ENCODE measurements around the gene SLC35G4.
"Not testable (repeated sequence)": the region's sequence is repeated elsewhere in the genome, so short reads cannot be mapped to it uniquely, and the experiment has no call there.

Gene SLC35G4

DNA sequence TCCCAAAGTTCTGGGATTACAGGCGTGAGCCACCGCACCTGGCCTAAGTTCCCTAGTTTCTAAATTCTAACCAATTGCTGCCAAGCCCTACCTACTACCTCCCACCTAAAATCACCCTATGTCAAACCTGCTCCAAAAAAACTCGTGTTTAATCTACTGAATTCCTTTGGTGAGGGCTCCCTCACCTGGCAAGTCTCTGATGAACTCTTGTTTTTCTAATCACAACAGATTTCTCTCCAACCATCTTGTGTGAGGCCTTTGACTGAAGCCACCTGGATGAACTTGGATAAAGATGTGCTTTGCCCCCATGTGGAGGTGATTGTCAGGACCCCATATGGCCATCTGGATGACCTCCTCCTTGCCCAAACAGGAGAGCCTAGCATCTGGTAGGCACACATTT lies 17.4 kb upstream of the SLC35G4 start:
- Histone ChIP-seq H3K4me1 (ENCODE audit: control insufficient read depth, low read depth, low read length) (no peaks in the 10 kb centered on the region), H3K79me2 (ENCODE audit: control insufficient read depth, insufficient read depth, low read length) (no peaks in the 10 kb centered on the region), H3K4me2 (ENCODE audit: low read length) (no peak overlapping the region), H2BK15ac (replicated peaks; ENCODE audit: low read depth) (no peak overlapping the region), H3K4ac (ENCODE audit: low read depth, low read length) (no peak overlapping the region), H3K27ac (ENCODE audit: low read depth, low read length) (no peak overlapping the region), H3K27me3 (ENCODE audit: insufficient read depth, low read length, poor library complexity) (no peaks in the 10 kb centered on the region), H4K8ac (ENCODE audit: low read depth, low read length) (no peak overlapping the region), H3K23ac (ENCODE audit: low read length) (no peak overlapping the region), H3K56ac (ENCODE audit: low read length) (no peak overlapping the region), H3K79me1 (ENCODE audit: low read length) (no peaks in the 10 kb centered on the region), H2AK5ac (ENCODE audit: low read length) (no peak overlapping the region), H4K5ac (ENCODE audit: low read length) (no peak overlapping the region), H3K36me3 (ENCODE audit: control insufficient read depth, insufficient read depth, low read length) (no peaks in the 10 kb centered on the region), H3K4me3 (ENCODE audit: low read length) (no peak overlapping the region), H2BK120ac (ENCODE audit: low read depth, low read length) (no peak overlapping the region), H3K18ac (ENCODE audit: low read length) (no peak overlapping the region), H2BK5ac (ENCODE audit: low read length) (no peak overlapping the region), H3K9ac (ENCODE audit: low read length) (no peak overlapping the region)
- peak; percentile 55 for DNase-seq
- WGBS (ENCODE audit: extremely low coverage, insufficient coverage, low lambda C conversion rate), result no CpG with 5 or more reads among the region's 3 CpGs

DNA sequence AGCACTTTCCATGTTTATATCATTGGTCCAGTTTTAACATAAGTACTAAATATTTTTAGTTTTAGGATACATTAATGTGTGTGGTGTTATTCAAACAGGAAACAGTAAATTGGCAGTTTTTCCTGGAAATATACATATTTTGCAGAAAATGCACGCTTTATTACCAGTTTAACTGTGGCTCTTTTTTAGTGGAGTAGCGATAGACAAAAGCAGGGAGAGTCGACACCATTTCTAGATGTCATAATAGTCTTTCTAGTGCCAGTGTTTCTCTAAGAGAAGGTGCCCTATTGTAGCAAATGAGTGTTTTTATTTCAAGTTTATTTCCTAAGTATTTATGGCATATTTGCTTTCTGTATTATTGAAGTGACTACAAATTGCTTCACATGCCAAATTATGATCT lies 9.1 kb upstream of the SLC35G4 start:
- no peak overlapping the region for H4K5ac ChIP-seq (ENCODE audit: low read length)
- no peak overlapping the region for H2BK120ac ChIP-seq (ENCODE audit: low read depth, low read length)
- H3K27me3 ChIP-seq (ENCODE audit: insufficient read depth, low read length, poor library complexity), result no peaks in the 10 kb centered on the region
- H3K79me2 ChIP-seq (ENCODE audit: control insufficient read depth, insufficient read depth, low read length), result no peaks in the 10 kb centered on the region
- H3K4me3 ChIP-seq (ENCODE audit: low read length), result no peak overlapping the region
- H3K4ac ChIP-seq (ENCODE audit: low read depth, low read length), result no peak overlapping the region
- no peak overlapping the region for H2AK5ac ChIP-seq (ENCODE audit: low read length)
- DNase-seq, result no peak
- no peak overlapping the region for H2BK15ac ChIP-seq (replicated peaks; ENCODE audit: low read depth)
- H3K4me2 ChIP-seq (ENCODE audit: low read length), result no peak overlapping the region
- no peak overlapping the region for H3K56ac ChIP-seq (ENCODE audit: low read length)
- no peak overlapping the region for H3K27ac ChIP-seq (ENCODE audit: low read depth, low read length)
- H3K18ac ChIP-seq (ENCODE audit: low read length), result no peak overlapping the region
- H3K9ac ChIP-seq (ENCODE audit: low read length), result no peak overlapping the region
- no peak overlapping the region for H3K23ac ChIP-seq (ENCODE audit: low read length)
- H3K4me1 ChIP-seq (ENCODE audit: control insufficient read depth, low read depth, low read length), result no peaks in the 10 kb centered on the region
- no peaks in the 10 kb centered on the region for H3K79me1 ChIP-seq (ENCODE audit: low read length)
- WGBS (ENCODE audit: extremely low coverage, insufficient coverage, low lambda C conversion rate), result no CpG with 5 or more reads among the region's 3 CpGs
- H2BK5ac ChIP-seq (ENCODE audit: low read length), result no peak overlapping the region
- H3K36me3 ChIP-seq (ENCODE audit: control insufficient read depth, insufficient read depth, low read length), result no peaks in the 10 kb centered on the region
- H4K8ac ChIP-seq (ENCODE audit: low read depth, low read length), result no peak overlapping the region

DNA sequence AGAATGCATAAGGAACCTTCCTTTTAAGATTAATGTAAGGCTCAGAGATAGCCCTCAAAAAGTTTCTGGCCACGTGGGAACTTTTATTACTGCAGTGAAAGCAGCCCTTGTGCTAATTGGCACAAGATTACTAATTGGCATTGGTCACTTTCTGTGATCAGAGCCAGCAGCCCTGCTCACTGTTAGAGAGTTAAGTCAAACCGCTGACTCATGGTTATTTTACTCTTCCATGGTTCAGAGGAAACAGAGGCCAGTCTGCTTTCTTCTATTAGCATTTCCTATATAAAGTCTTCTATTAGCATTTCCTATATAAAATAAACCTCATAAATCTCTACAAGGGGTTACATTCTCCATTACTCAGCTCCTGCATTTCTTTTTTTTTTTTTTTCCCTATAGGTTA lies 1.5 kb upstream of the SLC35G4 start:
- H3K56ac ChIP-seq (ENCODE audit: low read length), result no peak overlapping the region
- H3K4ac ChIP-seq (ENCODE audit: low read depth, low read length), result no peak overlapping the region
- H3K27me3 ChIP-seq (ENCODE audit: insufficient read depth, low read length, poor library complexity), result no peaks in the 10 kb centered on the region
- peak; percentile 11 for DNase-seq
- no peak overlapping the region for H2AK5ac ChIP-seq (ENCODE audit: low read length)
- H3K27ac ChIP-seq (ENCODE audit: low read depth, low read length), result no peak overlapping the region
- no peaks in the 10 kb centered on the region for H3K4me1 ChIP-seq (ENCODE audit: control insufficient read depth, low read depth, low read length)
- no peak overlapping the region for H2BK120ac ChIP-seq (ENCODE audit: low read depth, low read length)
- H3K23ac ChIP-seq (ENCODE audit: low read length), result no peak overlapping the region
- no peak overlapping the region for H4K8ac ChIP-seq (ENCODE audit: low read depth, low read length)
- no peak overlapping the region for H3K4me2 ChIP-seq (ENCODE audit: low read length)
- H3K79me2 ChIP-seq (ENCODE audit: control insufficient read depth, insufficient read depth, low read length), result no peaks in the 10 kb centered on the region
- no peak overlapping the region for H3K9ac ChIP-seq (ENCODE audit: low read length)
- no peak overlapping the region for H4K5ac ChIP-seq (ENCODE audit: low read length)
- H2BK15ac ChIP-seq (replicated peaks; ENCODE audit: low read depth), result no peak overlapping the region
- no CpG with 5 or more reads among the region's 2 CpGs for WGBS (ENCODE audit: extremely low coverage, insufficient coverage, low lambda C conversion rate)
- H3K79me1 ChIP-seq (ENCODE audit: low read length), result no peaks in the 10 kb centered on the region
- H2BK5ac ChIP-seq (ENCODE audit: low read length), result no peak overlapping the region
- no peaks in the 10 kb centered on the region for H3K36me3 ChIP-seq (ENCODE audit: control insufficient read depth, insufficient read depth, low read length)
- H3K18ac ChIP-seq (ENCODE audit: low read length), result peak overlapping the region; percentile 51
- H3K4me3 ChIP-seq (ENCODE audit: low read length), result no peak overlapping the region

DNA sequence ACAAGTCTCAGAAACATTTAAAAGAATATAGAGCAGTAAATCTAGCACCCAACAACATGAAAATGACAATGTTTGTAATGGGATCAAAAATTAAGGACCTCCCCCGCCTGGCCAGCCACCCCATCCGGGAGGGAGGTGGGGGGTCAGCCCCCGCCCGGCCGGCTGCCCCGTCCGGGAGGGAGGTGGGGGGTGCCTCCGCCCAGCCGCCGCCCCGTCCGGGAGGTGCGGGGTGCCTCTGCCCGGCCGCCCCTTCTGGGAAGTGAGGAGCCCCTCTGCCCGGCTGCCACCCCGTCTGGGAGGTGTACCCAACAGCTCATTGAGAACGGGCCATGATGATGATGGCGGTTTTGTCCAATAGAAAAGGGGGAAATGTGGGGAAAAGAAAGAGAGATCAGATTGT lies 778 bp upstream of the SLC35G4 start:
- not testable (repeated sequence) for H3K27me3 ChIP-seq (ENCODE audit: insufficient read depth, low read length, poor library complexity); H3K56ac ChIP-seq (ENCODE audit: low read length); H2AK5ac ChIP-seq (ENCODE audit: low read length); H2BK5ac ChIP-seq (ENCODE audit: low read length); H3K23ac ChIP-seq (ENCODE audit: low read length); H4K8ac ChIP-seq (ENCODE audit: low read depth, low read length); H3K9ac ChIP-seq (ENCODE audit: low read length); H3K4me1 ChIP-seq (ENCODE audit: control insufficient read depth, low read depth, low read length); H3K4me2 ChIP-seq (ENCODE audit: low read length); H3K4ac ChIP-seq (ENCODE audit: low read depth, low read length); H3K36me3 ChIP-seq (ENCODE audit: control insufficient read depth, insufficient read depth, low read length); H3K79me1 ChIP-seq (ENCODE audit: low read length); H3K4me3 ChIP-seq (ENCODE audit: low read length); H3K79me2 ChIP-seq (ENCODE audit: control insufficient read depth, insufficient read depth, low read length); H3K27ac ChIP-seq (ENCODE audit: low read depth, low read length); DNase-seq; H2BK15ac ChIP-seq (replicated peaks; ENCODE audit: low read depth); H4K5ac ChIP-seq (ENCODE audit: low read length); H3K18ac ChIP-seq (ENCODE audit: low read length); H2BK120ac ChIP-seq (ENCODE audit: low read depth, low read length)
- WGBS (ENCODE audit: extremely low coverage, insufficient coverage, low lambda C conversion rate), result no CpG with 5 or more reads among the region's 19 CpGs

DNA sequence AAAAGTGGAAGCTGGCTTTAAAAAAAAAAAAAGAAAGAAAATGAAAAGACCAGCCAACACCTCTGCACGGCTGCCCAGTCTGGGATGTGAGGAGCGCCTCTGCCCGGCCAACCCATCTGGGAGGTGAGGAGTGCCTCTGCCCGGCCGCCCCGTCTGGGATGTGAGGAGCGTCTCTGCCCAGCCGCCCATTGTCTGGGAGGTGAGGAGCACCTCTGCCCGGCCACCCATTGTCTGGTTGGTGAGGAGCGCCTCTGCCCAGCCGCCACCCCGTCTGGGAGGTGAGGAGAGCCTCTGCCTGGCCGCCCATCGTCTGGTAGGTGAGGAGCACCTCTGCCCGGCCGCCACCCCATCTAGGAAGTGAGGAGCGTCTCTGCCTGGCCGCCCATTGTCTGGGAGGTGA lies 3.7 kb downstream of the SLC35G4 start:
- H3K36me3 ChIP-seq (ENCODE audit: control insufficient read depth, insufficient read depth, low read length); H3K79me1 ChIP-seq (ENCODE audit: low read length); H2BK15ac ChIP-seq (replicated peaks; ENCODE audit: low read depth); H3K27me3 ChIP-seq (ENCODE audit: insufficient read depth, low read length, poor library complexity); H3K4me2 ChIP-seq (ENCODE audit: low read length); H4K5ac ChIP-seq (ENCODE audit: low read length); DNase-seq; H3K79me2 ChIP-seq (ENCODE audit: control insufficient read depth, insufficient read depth, low read length); H2BK5ac ChIP-seq (ENCODE audit: low read length); H3K4me1 ChIP-seq (ENCODE audit: control insufficient read depth, low read depth, low read length); H2BK120ac ChIP-seq (ENCODE audit: low read depth, low read length); H2AK5ac ChIP-seq (ENCODE audit: low read length); H3K27ac ChIP-seq (ENCODE audit: low read depth, low read length); H3K4ac ChIP-seq (ENCODE audit: low read depth, low read length); H3K9ac ChIP-seq (ENCODE audit: low read length); H3K23ac ChIP-seq (ENCODE audit: low read length); H3K4me3 ChIP-seq (ENCODE audit: low read length); H3K56ac ChIP-seq (ENCODE audit: low read length); H4K8ac ChIP-seq (ENCODE audit: low read depth, low read length); H3K18ac ChIP-seq (ENCODE audit: low read length): not testable (repeated sequence)
- WGBS (ENCODE audit: extremely low coverage, insufficient coverage, low lambda C conversion rate), result no CpG with 5 or more reads among the region's 18 CpGs

DNA sequence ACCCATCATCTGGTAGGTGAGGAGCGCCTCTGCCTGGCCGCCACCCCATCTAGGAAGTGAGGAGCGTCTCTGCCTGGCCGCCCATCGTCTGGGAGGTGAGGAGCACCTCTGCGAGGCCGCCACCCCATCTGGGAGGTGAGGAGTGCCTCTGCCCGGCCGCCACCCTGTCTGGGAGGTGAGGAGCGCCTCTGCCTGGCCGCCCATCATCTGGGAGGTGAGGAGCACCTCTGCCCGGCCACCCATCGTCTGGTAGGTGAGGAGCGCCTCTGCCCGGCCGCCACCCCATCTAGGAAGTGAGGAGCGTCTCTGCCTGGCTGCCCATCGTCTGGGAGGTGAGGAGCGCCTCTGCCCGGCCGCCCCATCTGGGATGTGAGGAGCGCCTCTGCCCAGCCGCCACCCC lies 4.2 kb downstream of the SLC35G4 start:
- H2AK5ac ChIP-seq (ENCODE audit: low read length); H3K9ac ChIP-seq (ENCODE audit: low read length); H3K4me1 ChIP-seq (ENCODE audit: control insufficient read depth, low read depth, low read length); H4K8ac ChIP-seq (ENCODE audit: low read depth, low read length); H3K79me2 ChIP-seq (ENCODE audit: control insufficient read depth, insufficient read depth, low read length); H3K56ac ChIP-seq (ENCODE audit: low read length); H4K5ac ChIP-seq (ENCODE audit: low read length); H3K27me3 ChIP-seq (ENCODE audit: insufficient read depth, low read length, poor library complexity); H3K27ac ChIP-seq (ENCODE audit: low read depth, low read length); H3K36me3 ChIP-seq (ENCODE audit: control insufficient read depth, insufficient read depth, low read length); H3K4me3 ChIP-seq (ENCODE audit: low read length); H3K4ac ChIP-seq (ENCODE audit: low read depth, low read length); H2BK120ac ChIP-seq (ENCODE audit: low read depth, low read length); H2BK5ac ChIP-seq (ENCODE audit: low read length); H2BK15ac ChIP-seq (replicated peaks; ENCODE audit: low read depth); H3K23ac ChIP-seq (ENCODE audit: low read length); H3K18ac ChIP-seq (ENCODE audit: low read length); H3K4me2 ChIP-seq (ENCODE audit: low read length); H3K79me1 ChIP-seq (ENCODE audit: low read length); DNase-seq: not testable (repeated sequence)
- WGBS (ENCODE audit: extremely low coverage, insufficient coverage, low lambda C conversion rate), result no CpG with 5 or more reads among the region's 23 CpGs
